C4-2B (cell line): ENCODE data around the gene TMEM256.

ENCODE experiments used
- H3K27ac ChIP-seq: fragments of 450-650 bp; 2 replicates; pipeline ENCODE4 v1.5.1; 2017
- CTCF ChIP-seq: fragments of 450-650 bp; conservative IDR thresholded peaks from 2 replicates; pipeline ENCODE4 v1.5.1; 2017; ENCODE audit warnings: mild to moderate bottlenecking
- ZFX ChIP-seq: fragments of 450-650 bp; IDR thresholded peaks from 2 replicates; pipeline ENCODE4 v1.6.1; 2017

Gene TMEM256

DNA sequence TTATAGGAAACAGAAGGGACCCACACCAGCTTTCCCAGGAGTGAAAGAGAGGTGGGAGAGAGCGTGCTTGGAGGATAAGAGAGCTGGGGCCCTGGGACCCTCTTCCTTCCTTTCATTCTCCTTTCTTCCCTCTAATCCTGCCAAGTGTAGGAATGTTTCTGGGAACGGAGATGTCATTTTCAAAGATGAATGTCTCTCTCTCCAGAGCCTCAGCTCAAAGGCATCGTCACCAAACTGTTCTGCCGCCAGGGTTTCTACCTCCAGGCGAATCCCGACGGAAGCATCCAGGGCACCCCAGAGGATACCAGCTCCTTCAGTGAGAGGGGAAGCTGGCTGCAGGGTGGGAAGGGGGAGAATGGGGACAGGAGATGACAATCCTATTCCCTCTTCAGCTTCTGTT, 37.4 kb upstream of the TMEM256 start:
- no peak overlapping the region for H3K27ac ChIP-seq
- TF ChIP-seq CTCF (no peak), ZFX (no peak)

- H3K27ac ChIP-seq = no peak overlapping the region
- no peak for TF ChIP-seq ZFX
- TF ChIP-seq CTCF = no peak
Observed at GRCh38 chr17:7440834-7441195, 36.9 kb upstream of the TMEM256 start.

GRCh38 chr17:7440113-7440833, 36.4 kb upstream of the TMEM256 start:
- TF ChIP-seq ZFX (no peak), CTCF (no peak)

DNA sequence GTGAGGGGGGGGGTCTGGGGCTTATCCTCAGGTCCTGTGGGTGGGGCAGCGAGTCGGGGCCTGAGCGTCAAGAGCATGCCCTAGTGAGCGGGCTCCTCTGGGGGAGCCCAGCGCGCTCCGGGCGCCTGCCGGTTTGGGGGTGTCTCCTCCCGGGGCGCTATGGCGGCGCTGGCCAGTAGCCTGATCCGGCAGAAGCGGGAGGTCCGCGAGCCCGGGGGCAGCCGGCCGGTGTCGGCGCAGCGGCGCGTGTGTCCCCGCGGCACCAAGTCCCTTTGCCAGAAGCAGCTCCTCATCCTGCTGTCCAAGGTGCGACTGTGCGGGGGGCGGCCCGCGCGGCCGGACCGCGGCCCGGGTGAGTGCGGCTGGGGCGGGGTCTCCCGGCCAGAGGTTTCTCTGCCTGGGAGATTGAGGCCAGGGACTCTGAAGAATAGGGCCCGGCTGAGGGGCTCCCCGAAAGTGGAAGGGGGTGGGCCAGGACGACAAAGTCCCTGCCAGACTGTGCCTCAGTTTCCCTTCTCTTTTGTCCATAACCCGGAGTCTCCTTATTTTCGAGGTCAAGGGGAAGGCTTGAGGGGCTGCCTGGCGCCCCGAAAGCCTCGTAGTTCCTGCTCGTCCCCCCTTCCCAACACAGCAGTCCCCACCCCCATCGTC, 35.7 kb upstream of the TMEM256 start, which contains the start of gene FGF11:
TSS of gene FGF11 (plus strand) at position 51 of the 651 bp plus-strand sequence. CDS start at position 160, 109 bp downstream.
- no peak within 1 kb of the TSS for H3K27ac ChIP-seq
- TF ChIP-seq CTCF (no peak), ZFX (no peak)

More at GRCh38 chr17:7440113-7440833, 36.4 kb upstream of the TMEM256 start:
- no peak overlapping the region for H3K27ac ChIP-seq

DNA sequence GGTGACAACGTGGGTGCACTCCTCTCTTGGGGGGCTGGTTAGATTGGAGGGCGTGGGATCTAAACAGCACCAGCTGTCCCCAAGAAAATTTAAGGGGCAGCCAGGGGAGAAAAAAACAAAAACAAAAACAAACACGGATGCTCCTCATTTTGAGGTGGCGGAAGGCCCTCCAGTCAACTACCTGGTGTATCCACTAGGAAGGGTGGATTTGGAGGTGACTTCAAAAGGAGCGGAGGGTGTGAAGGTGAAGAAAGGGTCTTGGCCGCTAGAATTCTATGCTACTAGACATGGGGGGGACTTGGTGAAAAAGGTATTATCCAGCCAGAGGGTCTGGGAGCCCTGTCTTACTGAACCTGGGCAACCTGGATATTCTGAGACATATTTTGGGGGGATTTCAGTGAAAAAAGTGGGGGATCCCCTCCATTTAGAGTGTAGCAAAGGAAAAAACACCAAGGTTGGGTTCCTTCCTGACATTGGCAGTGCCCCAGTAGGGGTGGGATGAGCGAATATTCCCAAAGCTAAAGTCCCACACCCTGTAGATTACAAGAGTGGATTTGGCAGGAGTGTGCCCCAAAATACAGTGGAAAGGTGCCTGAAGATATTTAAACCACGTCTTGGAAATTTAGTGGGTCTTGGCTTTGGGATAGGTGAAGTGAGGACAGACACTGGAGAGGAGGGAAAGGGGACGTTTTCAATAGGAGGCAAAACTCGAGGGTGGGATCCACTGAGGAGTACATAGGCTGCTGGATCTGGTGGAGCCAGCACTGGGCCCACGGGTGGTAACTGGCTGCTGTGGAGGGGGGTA, 35.0 kb upstream of the TMEM256 start:
- TF ChIP-seq CTCF (no peak), ZFX (no peak)
- no peak overlapping the region for H3K27ac ChIP-seq

DNA sequence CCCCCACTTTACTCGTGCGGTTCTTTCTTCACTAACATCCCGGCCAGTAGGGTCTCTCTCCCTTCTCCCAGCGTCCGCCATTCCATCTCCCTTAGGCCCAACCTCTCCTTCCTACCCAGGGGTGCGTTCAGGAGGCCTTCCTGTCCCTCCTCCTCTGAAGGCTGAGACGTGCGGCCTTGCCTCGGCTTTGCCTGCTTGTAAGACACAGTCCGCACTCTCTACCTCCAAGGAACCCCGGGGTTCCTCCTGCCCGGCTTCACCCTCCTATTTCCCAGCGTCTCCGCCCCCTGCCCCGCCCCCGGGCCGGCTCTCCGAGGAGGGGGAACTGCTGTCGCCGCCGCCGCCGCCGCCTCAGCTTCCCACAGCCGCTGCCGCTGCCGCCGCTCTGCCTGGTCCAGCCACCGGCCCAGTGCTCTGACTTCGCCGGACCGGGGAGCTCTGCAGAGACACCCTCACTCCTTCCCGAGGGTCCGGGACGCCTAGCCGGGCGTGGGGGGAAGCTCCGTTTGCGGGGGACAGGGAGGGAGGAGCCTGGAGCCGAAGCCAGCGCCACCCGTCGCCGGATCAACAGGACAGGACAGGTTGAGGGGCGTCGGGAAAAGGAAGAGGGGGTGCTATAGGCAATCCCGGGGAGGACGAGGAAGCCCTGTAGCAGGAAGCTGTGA, 34.2 kb upstream of the TMEM256 start:
- H3K27ac ChIP-seq = no peak overlapping the region
- TF ChIP-seq ZFX = no peak
- TF ChIP-seq CTCF = no peak
